Esophagus squamous epithelium (tissue), 5 donors: ENCODE results near the gene OLIG1. TPM values are rescaled to one million over a fixed set of nuclear protein-coding genes. Genes with fewer than 3 reads are reported as not detected.

ENCODE experiments used
- DNase-seq: peaks from one replicate; lab custom pipeline; 2025; lab: John Stamatoyannopoulos, UW
- H3K27ac ChIP-seq, 4 donors: fragments of 200-600 bp; sonication (generic); one replicate each; pipeline ENCODE4 v1.5.1; 2016 to 2019; ENCODE audit warnings: mild to moderate bottlenecking in 1 of 4
- H3K27me3 ChIP-seq, 4 donors: fragments of 200-600 bp; sonication (generic); 1 replicate in 3 of 4; 2 replicates in 1 of 4; pipeline versions ENCODE4 v1.5.1 to v1.6.0; 2017 to 2021; ENCODE audit warnings: antibody characterized with exemption in 1 of 4
- H3K36me3 ChIP-seq, 3 donors: fragments of 200-600 bp; sonication (generic); one replicate each; pipeline ENCODE4 v1.5.1; 2016 to 2019
- H3K4me1 ChIP-seq, 3 donors: fragments of 200-600 bp; sonication (generic); one replicate each; pipeline ENCODE4 v1.5.1; 2017 to 2019
- H3K4me3 ChIP-seq, 4 donors: fragments of 200-600 bp; sonication (generic); 1 replicate in 3 of 4; 2 replicates in 1 of 4; pipeline ENCODE4 v1.5.1; 2016 to 2019; ENCODE audit warnings: mild to moderate bottlenecking in 2 of 4, moderate library complexity in 1 of 4
- H3K9me3 ChIP-seq, 3 donors: fragments of 200-600 bp; sonication (generic); one replicate each; pipeline ENCODE4 v1.5.1; 2016 to 2019
- POLR2A ChIP-seq, 4 donors: fragments of 450-650 bp; IDR thresholded peaks; one replicate each; pipeline ENCODE4 v1.6.1; 2017; ENCODE audit warnings: antibody characterized with exemption in 4 of 4, mild to moderate bottlenecking in 4 of 4, moderate library complexity in 3 of 4
- WGBS, 2 donors: methylation state at CpG; one replicate each; pipeline ENCODE4 v1.1.5; 2018; 5-methylcytosine and 5-hydroxymethylcytosine counted together
- intact Hi-C: fragments of 100-400 bp; cut with DNase I; formaldehyde crosslinking; loops from one replicate; pipeline ENCODE4 v1.15.0; 2022
- total RNA-seq, 4 donors: library from RNA; depleted of rRNA; stranded (reverse); fragments of >200 nt; gene quantifications; one replicate each; pipeline ENCODE4 v1.1.0, GENCODE V29; 2016
- TF ChIP-seq, protein P1 (sequence below), 6 experiments: fragments of 450-650 bp in 4 of 6; fragments of 200-600 bp in 2 of 6; sonication (generic) in 2 of 6; IDR thresholded peaks; one replicate each; pipeline ENCODE4 v1.5.1; 2016 to 2019; ENCODE audit warnings: antibody characterized with exemption in 6 of 6, mild to moderate bottlenecking in 4 of 6, moderate library complexity in 4 of 6
- donor health status: DM: yes; HTN: yes; CAD: no.

Gene OLIG1
- total RNA-seq, 4 donors from 2014 or later, result not detected

DNA sequence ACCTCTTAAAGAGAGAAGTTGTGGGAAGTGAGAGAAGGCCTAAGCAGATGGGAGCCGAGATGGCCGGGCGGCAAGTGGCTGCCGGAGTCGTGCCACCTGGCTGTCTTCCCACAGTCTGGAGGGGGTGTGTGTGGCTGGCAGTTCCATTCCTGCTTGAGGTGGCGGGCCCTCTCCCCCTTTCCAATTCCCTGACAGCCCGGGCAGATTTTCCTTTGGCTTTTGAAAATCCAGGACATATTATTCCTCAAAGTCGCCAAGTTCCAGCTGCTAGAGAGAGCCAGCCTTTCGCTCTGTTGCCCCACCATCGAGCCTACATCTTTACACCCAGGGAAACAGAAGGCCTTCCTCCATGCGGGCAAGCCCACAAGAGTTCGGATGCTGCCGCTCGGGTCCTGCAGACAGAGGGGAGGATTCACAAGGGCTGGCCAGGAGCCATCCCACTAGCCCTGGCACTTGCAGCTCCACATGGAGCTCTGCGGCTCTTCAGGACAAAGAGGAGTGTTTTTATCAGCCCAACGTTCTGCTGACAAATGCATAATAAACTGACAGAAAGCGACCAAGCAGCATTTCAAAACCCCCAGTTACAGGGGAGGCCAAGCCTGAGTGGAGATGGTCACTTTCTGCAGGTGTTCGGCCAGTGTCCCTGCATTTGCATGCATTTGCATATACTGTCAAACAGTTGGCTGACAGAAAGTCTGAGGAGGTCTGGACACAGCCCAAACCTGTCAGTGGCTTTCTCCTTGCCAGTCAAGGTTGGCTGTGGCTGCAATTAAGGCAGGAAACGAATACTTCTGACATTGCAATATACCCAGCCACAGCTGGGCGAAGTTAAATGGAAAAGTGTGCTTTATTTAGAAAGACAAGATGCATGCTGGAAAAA, 45.9 kb downstream of the OLIG1 start:
- DNase-seq, result no peak
- intact Hi-C loops, result no loop called here
- WGBS, 2 donors, result 65 to 74% methylated on average over 18 to 19 of the region's 20 CpGs
- no peak for TF ChIP-seq POLR2A (IDR thresholded peaks at IDR 0.05)
- TF ChIP-seq, protein P1, sequence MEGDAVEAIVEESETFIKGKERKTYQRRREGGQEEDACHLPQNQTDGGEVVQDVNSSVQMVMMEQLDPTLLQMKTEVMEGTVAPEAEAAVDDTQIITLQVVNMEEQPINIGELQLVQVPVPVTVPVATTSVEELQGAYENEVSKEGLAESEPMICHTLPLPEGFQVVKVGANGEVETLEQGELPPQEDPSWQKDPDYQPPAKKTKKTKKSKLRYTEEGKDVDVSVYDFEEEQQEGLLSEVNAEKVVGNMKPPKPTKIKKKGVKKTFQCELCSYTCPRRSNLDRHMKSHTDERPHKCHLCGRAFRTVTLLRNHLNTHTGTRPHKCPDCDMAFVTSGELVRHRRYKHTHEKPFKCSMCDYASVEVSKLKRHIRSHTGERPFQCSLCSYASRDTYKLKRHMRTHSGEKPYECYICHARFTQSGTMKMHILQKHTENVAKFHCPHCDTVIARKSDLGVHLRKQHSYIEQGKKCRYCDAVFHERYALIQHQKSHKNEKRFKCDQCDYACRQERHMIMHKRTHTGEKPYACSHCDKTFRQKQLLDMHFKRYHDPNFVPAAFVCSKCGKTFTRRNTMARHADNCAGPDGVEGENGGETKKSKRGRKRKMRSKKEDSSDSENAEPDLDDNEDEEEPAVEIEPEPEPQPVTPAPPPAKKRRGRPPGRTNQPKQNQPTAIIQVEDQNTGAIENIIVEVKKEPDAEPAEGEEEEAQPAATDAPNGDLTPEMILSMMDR (IDR thresholded peaks at IDR 0.05), result no peak
- Histone ChIP-seq H3K9me3 (no peaks in the 10 kb centered on the region), H3K27ac (no peak overlapping the region), H3K4me1 (peaks cover 0 to 9% (median 0%) of the 10 kb centered on the region in 3 donors), H3K4me3 (no peak overlapping the region), H3K36me3 (no peaks in the 10 kb centered on the region), H3K27me3 (peaks cover 0 to 93% (median 1%) of the 10 kb centered on the region in 4 donors)

DNA sequence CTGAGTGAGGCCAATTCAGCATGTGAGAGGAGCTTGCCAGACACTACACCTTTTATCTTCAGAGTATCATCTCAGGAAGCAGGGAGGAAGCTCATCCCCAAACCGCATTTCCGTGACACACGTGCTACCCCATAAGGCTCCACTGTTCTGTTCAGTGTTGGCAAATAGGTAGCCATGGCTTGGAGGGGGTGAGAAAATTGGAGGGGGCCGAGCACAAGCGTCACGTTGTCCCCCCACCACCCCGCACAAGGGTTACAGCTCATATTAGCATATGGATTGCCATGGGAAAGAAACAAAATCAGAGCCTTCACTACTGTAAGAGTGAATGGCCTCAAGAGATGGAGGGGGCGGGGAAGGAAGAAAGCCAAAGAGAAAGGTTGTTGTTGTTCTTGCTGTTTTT, 46.7 kb downstream of the OLIG1 start:
- 66 to 72% methylated on average over 8 of the region's 8 CpGs for WGBS, 2 donors
- Histone ChIP-seq H3K27ac (no peak overlapping the region), H3K27me3 (peaks cover 0 to 93% (median 1%) of the 10 kb centered on the region in 4 donors), H3K4me3 (no peak overlapping the region), H3K9me3 (no peaks in the 10 kb centered on the region), H3K36me3 (no peaks in the 10 kb centered on the region), H3K4me1 (peaks cover 0 to 9% (median 0%) of the 10 kb centered on the region in 3 donors)
- no peak for DNase-seq
- no peak for TF ChIP-seq POLR2A (IDR thresholded peaks at IDR 0.05)
- TF ChIP-seq, protein P1 (IDR thresholded peaks at IDR 0.05), result no peak
- intact Hi-C loops, result no loop called here

DNA sequence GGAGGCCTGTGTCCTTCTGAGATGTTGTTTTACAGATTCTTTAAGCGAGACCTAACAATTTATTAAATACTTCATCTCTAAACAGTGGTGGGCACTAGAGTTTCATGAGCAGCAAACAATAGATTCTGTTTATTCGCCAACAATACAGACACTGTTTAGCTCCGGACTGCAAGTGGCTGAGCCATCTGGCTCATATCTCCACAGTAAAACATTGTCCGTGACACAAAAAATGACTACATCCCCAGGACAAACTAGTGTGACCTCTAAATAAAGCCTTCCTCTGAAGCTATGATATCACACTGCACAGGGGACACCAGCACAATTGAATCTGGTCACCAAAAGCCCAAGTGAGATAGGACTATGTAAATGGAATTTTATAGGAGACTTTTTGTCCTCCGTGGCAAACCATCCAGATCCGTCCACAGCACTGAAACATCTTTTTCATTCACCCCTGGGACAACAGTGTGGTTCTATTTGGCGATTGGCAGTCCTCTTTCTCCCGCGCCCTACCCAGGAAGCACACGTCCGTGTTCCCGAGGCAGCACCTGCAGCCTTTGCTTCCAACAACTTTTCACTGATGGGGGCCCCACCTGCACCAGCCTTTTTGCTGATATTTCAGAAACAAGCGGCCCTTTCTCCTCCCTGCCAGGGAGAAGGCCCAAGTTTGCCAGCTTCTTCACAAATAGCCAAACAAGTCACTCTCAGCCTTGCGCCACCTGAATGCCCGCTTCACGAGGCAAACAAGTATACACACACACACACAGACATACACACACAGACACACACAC, 47.4 kb downstream of the OLIG1 start:
- H3K4me1 ChIP-seq, result peaks cover 0 to 7% (median 0%) of the 10 kb centered on the region in 3 donors
- TF ChIP-seq POLR2A (IDR thresholded peaks at IDR 0.05), result no peak
- TF ChIP-seq, protein P1 (IDR thresholded peaks at IDR 0.05), result no peak
- H3K27ac ChIP-seq, result no peak overlapping the region
- H3K9me3 ChIP-seq, result no peaks in the 10 kb centered on the region
- H3K4me3 ChIP-seq, result no peak overlapping the region
- 69 to 82% methylated on average over 14 to 16 of the region's 16 CpGs for WGBS, 2 donors
- DNase-seq, result no peak
- intact Hi-C loops, result no loop called here
- H3K27me3 ChIP-seq, result peaks cover 0 to 93% (median 0%) of the 10 kb centered on the region in 4 donors
- no peaks in the 10 kb centered on the region for H3K36me3 ChIP-seq

Other genes with a start within 250 kb of the OLIG1 start
- gene OLIG2, start 44.2 kb upstream of the OLIG1 start, total RNA-seq, result not detected
- gene IFNAR2, start 159.8 kb downstream of the OLIG1 start, total RNA-seq, result 10 to 100 TPM in 1 of 4 donors, 1 to 10 TPM in 3; 4.0 to 13.3 (median 7.0) TPM
- 10 to 100 TPM; 28.1 to 47.7 (median 32.3) TPM for gene IL10RB, start 196.2 kb downstream of the OLIG1 start, total RNA-seq